SK-N-SH (cell line): ENCODE results near the gene EDA. TPM values are rescaled to one million over a fixed set of nuclear protein-coding genes. Genes with fewer than 3 reads are reported as not detected.

Experiments
- CTCF ChIA-PET: fragments of 300-600, 350-600 bp; formaldehyde crosslinking; extraction: SDS; loops from one replicate; lab custom pipeline; 2021; lab: Yijun Ruan, JAX
- POLR2A ChIA-PET: fragments of 350-600 bp; sonication (Branson Sonifier 250); formaldehyde crosslinking; extraction: SDS; loops from one replicate; lab custom pipeline; 2020; ENCODE audit warnings: antibody characterized with exemption, inconsistent platforms; lab: Yijun Ruan, JAX
- DNase-seq: peaks from one replicate; pipeline ENCODE4 v3.0.0; 2012
- H2AFZ ChIP-seq: fragments of 200-600 bp; sonication (generic); 2 replicates; pipeline ENCODE4 v1.8.1; 2016; ENCODE audit warnings: antibody characterized with exemption, mild to moderate bottlenecking, low read depth
- H3F3A ChIP-seq: fragments of 200-600 bp; sonication (generic); replicated peaks from 2 replicates; pipeline ENCODE3; 2016; ENCODE audit warnings: antibody characterized with exemption, mild to moderate bottlenecking; ENCODE audit not compliant: insufficient read depth
- H3K27ac ChIP-seq, 2 experiments: fragments of 200-500 bp in 1 of 2; fragments of 200-600 bp in 1 of 2; sonication (Bioruptor generic) in 1 of 2; sonication (generic), shearing (Covaris generic) in 1 of 2; 2 replicates each; pipeline versions ENCODE4 v1.5.1 to v1.6.1; 2014 to 2016; ENCODE audit warnings: low read depth in 2 of 2, inconsistent platforms in 1 of 2, low read length in 1 of 2, mild to moderate bottlenecking in 1 of 2, mixed read lengths in 1 of 2
- H3K27me3 ChIP-seq: fragments of 200-600 bp; sonication (generic), shearing (Covaris generic); 2 replicates; pipeline ENCODE4 v1.6.1; 2016; ENCODE audit warnings: mixed run types; ENCODE audit not compliant: insufficient read depth
- H3K36me3 ChIP-seq, 2 experiments: fragments of 200-500 bp in 1 of 2; fragments of 200-600 bp in 1 of 2; sonication (Bioruptor generic) in 1 of 2; sonication (generic) in 1 of 2; replicated peaks in 1 of 2; 2 replicates each; pipeline versions ENCODE3 to v1.5.1; 2014 to 2016; ENCODE audit warnings: low read length in 1 of 2, mild to moderate bottlenecking in 1 of 2; ENCODE audit not compliant: insufficient read depth in 2 of 2, control insufficient read depth in 1 of 2
- H3K4me1 ChIP-seq, 2 experiments: fragments of 200-500 bp in 1 of 2; fragments of 200-600 bp in 1 of 2; sonication (Bioruptor generic) in 1 of 2; sonication (generic), shearing (Covaris generic) in 1 of 2; 2 replicates each; pipeline versions ENCODE4 v1.5.1 to v1.6.1; 2014 to 2016; ENCODE audit warnings: low read depth in 1 of 2, low read length in 1 of 2, mixed run types in 1 of 2; ENCODE audit not compliant: insufficient read depth in 2 of 2, control insufficient read depth in 1 of 2
- H3K4me2 ChIP-seq: fragments of 200-600 bp; sonication (generic), shearing (Covaris generic); 2 replicates; pipeline ENCODE4 v1.6.1; 2017; ENCODE audit warnings: mixed run types
- H3K4me3 ChIP-seq, 2 experiments: fragments of 200-500 bp in 1 of 2; fragments of 200-600 bp in 1 of 2; sonication (Bioruptor generic) in 1 of 2; sonication (generic), shearing (Covaris generic) in 1 of 2; 2 replicates each; pipeline versions ENCODE4 v1.5.1 to v1.8.1; 2014 to 2016; ENCODE audit warnings: low read depth in 2 of 2, inconsistent platforms in 1 of 2, low read length in 1 of 2, mild to moderate bottlenecking in 1 of 2, mixed read lengths in 1 of 2, moderate library complexity in 1 of 2
- H3K79me2 ChIP-seq: fragments of 200-600 bp; sonication (generic); 2 replicates; pipeline ENCODE4 v1.8.1; 2017; ENCODE audit warnings: mild to moderate bottlenecking; ENCODE audit not compliant: insufficient read depth
- H3K9ac ChIP-seq: fragments of 200-600 bp; sonication (generic); 2 replicates; pipeline ENCODE4 v1.6.1; 2017; ENCODE audit warnings: mixed run types
- H3K9me2 ChIP-seq: fragments of 200-600 bp; sonication (generic); 2 replicates; pipeline ENCODE4 v1.6.1; 2017; ENCODE audit warnings: mixed run types
- H3K9me3 ChIP-seq: fragments of 200-600 bp; sonication (generic); 2 replicates; pipeline ENCODE4 v1.6.1; 2017; ENCODE audit warnings: mixed run types, mild to moderate bottlenecking, moderate library complexity
- H4K20me1 ChIP-seq: fragments of 200-600 bp; sonication (generic); 2 replicates; pipeline ENCODE4 v1.6.1; 2017; ENCODE audit warnings: mild to moderate bottlenecking, mixed run types; ENCODE audit not compliant: insufficient read depth
- ELF1 ChIP-seq: IDR thresholded peaks from 2 replicates; pipeline ENCODE4 v1.4.0; 2012
- EZH2phosphoT487 ChIP-seq: fragments of 200-600 bp; sonication (generic); IDR thresholded peaks from 2 replicates; pipeline ENCODE4 v1.6.1; 2017; ENCODE audit warnings: low read depth, mixed run types, mild to moderate bottlenecking, antibody characterized with exemption, moderate library complexity, borderline replicate concordance
- FOSL2 ChIP-seq: IDR thresholded peaks from 2 replicates; pipeline ENCODE4 v1.4.0; 2012; ENCODE audit warnings: low read depth, mild to moderate bottlenecking, moderate library complexity, borderline replicate concordance
- FOXJ3 ChIP-seq: sonication (generic); formaldehyde crosslinking; IDR thresholded peaks from 2 replicates; pipeline ENCODE4 v1.5.1; 2020; ENCODE audit warnings: mild to moderate bottlenecking, missing genetic modification reagents
- FOXM1 ChIP-seq: IDR thresholded peaks from 2 replicates; pipeline ENCODE4 v1.4.0; 2012; ENCODE audit warnings: low read depth, mild to moderate bottlenecking
- MEF2A ChIP-seq: IDR thresholded peaks from 2 replicates; pipeline ENCODE4 v1.4.0; 2012; ENCODE audit warnings: low read depth, borderline replicate concordance
- NFIC ChIP-seq: IDR thresholded peaks from 2 replicates; pipeline ENCODE4 v1.4.0; 2012; ENCODE audit warnings: borderline replicate concordance
- POLR2AphosphoS5 ChIP-seq: IDR thresholded peaks from 2 replicates; pipeline ENCODE4 v1.6.1; 2012; ENCODE audit warnings: low read depth, low read length
- RFX5 ChIP-seq: IDR thresholded peaks from 2 replicates; pipeline ENCODE4 v1.6.1; 2012; ENCODE audit warnings: mild to moderate bottlenecking, improper control_type of control experiment, low read length
- RXRA ChIP-seq: IDR thresholded peaks from 2 replicates; pipeline ENCODE4 v1.4.0; 2012; ENCODE audit warnings: low read depth, mild to moderate bottlenecking, borderline replicate concordance
- WGBS: methylation state at CpG from one replicate; pipeline ENCODE4 v1.1.6; 2017; ENCODE audit warnings: low lambda C conversion rate; 5-methylcytosine and 5-hydroxymethylcytosine counted together
- polyA plus RNA-seq, 3 experiments: library from polyadenylated mRNA; depleted of rRNA; stranded (reverse); fragments of >200 nt; gene quantifications; 2 replicates each; pipeline ENCODE4 v1.2.3, GENCODE V29; 2012
- TF ChIP-seq, protein P1 (sequence below): IDR thresholded peaks from 2 replicates; pipeline ENCODE4 v1.4.0; 2012; ENCODE audit warnings: low read depth, borderline replicate concordance
- TF ChIP-seq, protein P2 (sequence below): IDR thresholded peaks from 2 replicates; pipeline ENCODE4 v1.4.0; 2012; ENCODE audit warnings: low read depth
- TF ChIP-seq, protein P3 (sequence below): IDR thresholded peaks from 2 replicates; pipeline ENCODE4 v1.6.1; 2012; ENCODE audit warnings: mild to moderate bottlenecking, low read depth, low read length, moderate library complexity
- TF ChIP-seq, protein P4 (sequence below): fragments of 150-350 bp; IDR thresholded peaks from 2 replicates; pipeline ENCODE4 v1.6.1; 2016; ENCODE audit warnings: mild to moderate bottlenecking, low read depth, low read length
- TF ChIP-seq, protein P5 (sequence below): fragments of 200-600 bp; sonication (generic); IDR thresholded peaks from 2 replicates; pipeline ENCODE4 v1.6.1; 2017; ENCODE audit warnings: antibody characterized with exemption, mild to moderate bottlenecking, moderate library complexity
- TF ChIP-seq, protein P6 (sequence below): fragments of 150-350 bp; IDR thresholded peaks from 2 replicates; pipeline ENCODE4 v1.6.1; 2017; ENCODE audit warnings: antibody characterized with exemption, low read length, low read depth, borderline replicate concordance
- TF ChIP-seq, protein P7 (sequence below): IDR thresholded peaks from 2 replicates; pipeline ENCODE4; 2012

EDA gene
- polyA plus RNA-seq, 1 of the 3 experiments (the other 2 are of a cell fraction): 0.02 TPM

DNA sequence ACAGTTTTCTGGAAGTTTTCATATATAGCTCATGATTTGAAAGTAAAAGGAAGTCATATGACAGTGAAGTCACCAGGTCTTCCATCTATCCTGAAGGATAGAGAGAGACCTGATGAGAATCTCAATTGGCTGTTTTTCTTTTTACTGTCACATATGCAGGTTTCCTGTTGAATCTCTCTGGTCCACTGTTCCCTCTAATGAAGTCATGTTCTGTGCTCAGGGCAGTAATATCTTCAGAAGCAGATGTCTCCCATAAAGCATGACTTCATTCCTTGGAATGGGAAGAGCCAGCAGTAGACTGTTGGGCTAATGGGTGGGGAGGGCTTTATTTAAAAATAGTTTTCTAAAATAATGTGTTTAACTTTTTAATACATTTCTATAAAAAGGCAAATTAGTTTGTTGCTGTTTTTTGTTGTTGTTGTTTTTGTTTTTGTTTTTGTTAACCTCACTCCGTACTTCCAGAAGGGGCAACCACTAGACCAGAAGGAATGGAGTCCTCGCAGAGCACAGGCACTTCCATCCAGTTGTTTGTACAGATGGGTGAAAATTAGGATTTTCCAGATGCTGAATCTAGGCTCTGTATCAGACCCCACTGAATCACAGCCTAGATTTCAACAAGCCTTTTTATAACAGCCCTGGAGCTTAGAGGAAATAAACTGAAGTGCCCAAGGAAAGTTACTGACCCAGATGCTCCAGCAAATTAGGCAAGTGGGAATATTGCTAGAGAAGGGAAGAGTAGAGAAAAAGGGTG, 379.6 kb downstream of the EDA start:
- ChIA-PET CTCF (no interaction called here), POLR2A (no interaction called here)
- TF ChIP-seq RFX5: no peak
- no peak for TF ChIP-seq FOSL2
- no peak for TF ChIP-seq FOXM1
- TF ChIP-seq EZH2phosphoT487: no peak
- no peak for TF ChIP-seq POLR2AphosphoS5
- TF ChIP-seq, protein P1, sequence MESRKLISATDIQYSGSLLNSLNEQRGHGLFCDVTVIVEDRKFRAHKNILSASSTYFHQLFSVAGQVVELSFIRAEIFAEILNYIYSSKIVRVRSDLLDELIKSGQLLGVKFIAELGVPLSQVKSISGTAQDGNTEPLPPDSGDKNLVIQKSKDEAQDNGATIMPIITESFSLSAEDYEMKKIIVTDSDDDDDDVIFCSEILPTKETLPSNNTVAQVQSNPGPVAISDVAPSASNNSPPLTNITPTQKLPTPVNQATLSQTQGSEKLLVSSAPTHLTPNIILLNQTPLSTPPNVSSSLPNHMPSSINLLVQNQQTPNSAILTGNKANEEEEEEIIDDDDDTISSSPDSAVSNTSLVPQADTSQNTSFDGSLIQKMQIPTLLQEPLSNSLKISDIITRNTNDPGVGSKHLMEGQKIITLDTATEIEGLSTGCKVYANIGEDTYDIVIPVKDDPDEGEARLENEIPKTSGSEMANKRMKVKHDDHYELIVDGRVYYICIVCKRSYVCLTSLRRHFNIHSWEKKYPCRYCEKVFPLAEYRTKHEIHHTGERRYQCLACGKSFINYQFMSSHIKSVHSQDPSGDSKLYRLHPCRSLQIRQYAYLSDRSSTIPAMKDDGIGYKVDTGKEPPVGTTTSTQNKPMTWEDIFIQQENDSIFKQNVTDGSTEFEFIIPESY: no peak
- TF ChIP-seq, protein P2, sequence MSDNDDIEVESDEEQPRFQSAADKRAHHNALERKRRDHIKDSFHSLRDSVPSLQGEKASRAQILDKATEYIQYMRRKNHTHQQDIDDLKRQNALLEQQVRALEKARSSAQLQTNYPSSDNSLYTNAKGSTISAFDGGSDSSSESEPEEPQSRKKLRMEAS: no peak
- H3K4me1 ChIP-seq: no peaks in the 10 kb centered on the region
- no peak overlapping the region for H2AFZ ChIP-seq
- no peaks in the 10 kb centered on the region for H4K20me1 ChIP-seq
- no peak overlapping the region for H3K4me3 ChIP-seq
- no peak overlapping the region for H3K9ac ChIP-seq
- H3K79me2 ChIP-seq: no peaks in the 10 kb centered on the region
- H3F3A ChIP-seq: no peaks in the 10 kb centered on the region
- no peak overlapping the region for H3K4me2 ChIP-seq
- no peaks in the 10 kb centered on the region for H3K9me3 ChIP-seq
- no peak overlapping the region for H3K27ac ChIP-seq
- DNase-seq: no peak
- WGBS: 1% methylated on average over 2 of the region's 2 CpGs
- no peaks in the 10 kb centered on the region for H3K36me3 ChIP-seq
- no peaks in the 10 kb centered on the region for H3K27me3 ChIP-seq
- no peaks in the 10 kb centered on the region for H3K9me2 ChIP-seq

DNA sequence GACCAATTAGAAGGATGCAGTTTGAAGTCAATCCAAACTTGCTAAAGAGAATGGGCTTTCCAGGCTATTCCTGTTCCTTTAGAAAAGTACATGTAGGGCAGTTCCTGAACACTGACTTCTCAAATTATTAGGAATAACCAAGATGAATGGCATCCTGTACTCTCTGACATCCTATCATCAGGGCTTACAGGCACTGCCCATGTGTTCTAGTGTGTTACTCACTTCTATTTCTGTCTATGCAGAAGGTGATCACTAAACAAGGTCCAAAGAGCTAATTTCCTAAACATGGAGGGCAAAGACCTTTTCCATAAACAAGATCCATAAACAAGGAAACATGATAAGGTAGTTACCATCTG, 380.2 kb downstream of the EDA start:
- Histone ChIP-seq H3K9ac (no peak overlapping the region), H3K4me1 (no peaks in the 10 kb centered on the region), H3K9me2 (no peaks in the 10 kb centered on the region), H3K27me3 (no peaks in the 10 kb centered on the region), H4K20me1 (no peaks in the 10 kb centered on the region), H2AFZ (no peak overlapping the region), H3F3A (no peaks in the 10 kb centered on the region), H3K79me2 (no peaks in the 10 kb centered on the region), H3K27ac (no peak overlapping the region), H3K4me3 (no peak overlapping the region), H3K4me2 (no peak overlapping the region), H3K9me3 (no peaks in the 10 kb centered on the region), H3K36me3 (no peaks in the 10 kb centered on the region)
- POLR2A ChIA-PET: no interaction called here
- CTCF ChIA-PET: no interaction called here
- no peak for DNase-seq
- TF ChIP-seq, protein P3, sequence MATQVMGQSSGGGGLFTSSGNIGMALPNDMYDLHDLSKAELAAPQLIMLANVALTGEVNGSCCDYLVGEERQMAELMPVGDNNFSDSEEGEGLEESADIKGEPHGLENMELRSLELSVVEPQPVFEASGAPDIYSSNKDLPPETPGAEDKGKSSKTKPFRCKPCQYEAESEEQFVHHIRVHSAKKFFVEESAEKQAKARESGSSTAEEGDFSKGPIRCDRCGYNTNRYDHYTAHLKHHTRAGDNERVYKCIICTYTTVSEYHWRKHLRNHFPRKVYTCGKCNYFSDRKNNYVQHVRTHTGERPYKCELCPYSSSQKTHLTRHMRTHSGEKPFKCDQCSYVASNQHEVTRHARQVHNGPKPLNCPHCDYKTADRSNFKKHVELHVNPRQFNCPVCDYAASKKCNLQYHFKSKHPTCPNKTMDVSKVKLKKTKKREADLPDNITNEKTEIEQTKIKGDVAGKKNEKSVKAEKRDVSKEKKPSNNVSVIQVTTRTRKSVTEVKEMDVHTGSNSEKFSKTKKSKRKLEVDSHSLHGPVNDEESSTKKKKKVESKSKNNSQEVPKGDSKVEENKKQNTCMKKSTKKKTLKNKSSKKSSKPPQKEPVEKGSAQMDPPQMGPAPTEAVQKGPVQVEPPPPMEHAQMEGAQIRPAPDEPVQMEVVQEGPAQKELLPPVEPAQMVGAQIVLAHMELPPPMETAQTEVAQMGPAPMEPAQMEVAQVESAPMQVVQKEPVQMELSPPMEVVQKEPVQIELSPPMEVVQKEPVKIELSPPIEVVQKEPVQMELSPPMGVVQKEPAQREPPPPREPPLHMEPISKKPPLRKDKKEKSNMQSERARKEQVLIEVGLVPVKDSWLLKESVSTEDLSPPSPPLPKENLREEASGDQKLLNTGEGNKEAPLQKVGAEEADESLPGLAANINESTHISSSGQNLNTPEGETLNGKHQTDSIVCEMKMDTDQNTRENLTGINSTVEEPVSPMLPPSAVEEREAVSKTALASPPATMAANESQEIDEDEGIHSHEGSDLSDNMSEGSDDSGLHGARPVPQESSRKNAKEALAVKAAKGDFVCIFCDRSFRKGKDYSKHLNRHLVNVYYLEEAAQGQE: no peak
- TF ChIP-seq, protein P4, sequence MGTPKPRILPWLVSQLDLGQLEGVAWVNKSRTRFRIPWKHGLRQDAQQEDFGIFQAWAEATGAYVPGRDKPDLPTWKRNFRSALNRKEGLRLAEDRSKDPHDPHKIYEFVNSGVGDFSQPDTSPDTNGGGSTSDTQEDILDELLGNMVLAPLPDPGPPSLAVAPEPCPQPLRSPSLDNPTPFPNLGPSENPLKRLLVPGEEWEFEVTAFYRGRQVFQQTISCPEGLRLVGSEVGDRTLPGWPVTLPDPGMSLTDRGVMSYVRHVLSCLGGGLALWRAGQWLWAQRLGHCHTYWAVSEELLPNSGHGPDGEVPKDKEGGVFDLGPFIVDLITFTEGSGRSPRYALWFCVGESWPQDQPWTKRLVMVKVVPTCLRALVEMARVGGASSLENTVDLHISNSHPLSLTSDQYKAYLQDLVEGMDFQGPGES: no peak
- TF ChIP-seq ELF1 (no peak), FOXJ3 (CRISPR knock-in tag) (no peak), NFIC (no peak), MEF2A (no peak), RXRA (no peak)
- TF ChIP-seq, protein P5, sequence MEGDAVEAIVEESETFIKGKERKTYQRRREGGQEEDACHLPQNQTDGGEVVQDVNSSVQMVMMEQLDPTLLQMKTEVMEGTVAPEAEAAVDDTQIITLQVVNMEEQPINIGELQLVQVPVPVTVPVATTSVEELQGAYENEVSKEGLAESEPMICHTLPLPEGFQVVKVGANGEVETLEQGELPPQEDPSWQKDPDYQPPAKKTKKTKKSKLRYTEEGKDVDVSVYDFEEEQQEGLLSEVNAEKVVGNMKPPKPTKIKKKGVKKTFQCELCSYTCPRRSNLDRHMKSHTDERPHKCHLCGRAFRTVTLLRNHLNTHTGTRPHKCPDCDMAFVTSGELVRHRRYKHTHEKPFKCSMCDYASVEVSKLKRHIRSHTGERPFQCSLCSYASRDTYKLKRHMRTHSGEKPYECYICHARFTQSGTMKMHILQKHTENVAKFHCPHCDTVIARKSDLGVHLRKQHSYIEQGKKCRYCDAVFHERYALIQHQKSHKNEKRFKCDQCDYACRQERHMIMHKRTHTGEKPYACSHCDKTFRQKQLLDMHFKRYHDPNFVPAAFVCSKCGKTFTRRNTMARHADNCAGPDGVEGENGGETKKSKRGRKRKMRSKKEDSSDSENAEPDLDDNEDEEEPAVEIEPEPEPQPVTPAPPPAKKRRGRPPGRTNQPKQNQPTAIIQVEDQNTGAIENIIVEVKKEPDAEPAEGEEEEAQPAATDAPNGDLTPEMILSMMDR: no peak
- TF ChIP-seq, protein P6, sequence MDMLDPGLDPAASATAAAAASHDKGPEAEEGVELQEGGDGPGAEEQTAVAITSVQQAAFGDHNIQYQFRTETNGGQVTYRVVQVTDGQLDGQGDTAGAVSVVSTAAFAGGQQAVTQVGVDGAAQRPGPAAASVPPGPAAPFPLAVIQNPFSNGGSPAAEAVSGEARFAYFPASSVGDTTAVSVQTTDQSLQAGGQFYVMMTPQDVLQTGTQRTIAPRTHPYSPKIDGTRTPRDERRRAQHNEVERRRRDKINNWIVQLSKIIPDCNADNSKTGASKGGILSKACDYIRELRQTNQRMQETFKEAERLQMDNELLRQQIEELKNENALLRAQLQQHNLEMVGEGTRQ: no peak
- TF ChIP-seq, protein P7, sequence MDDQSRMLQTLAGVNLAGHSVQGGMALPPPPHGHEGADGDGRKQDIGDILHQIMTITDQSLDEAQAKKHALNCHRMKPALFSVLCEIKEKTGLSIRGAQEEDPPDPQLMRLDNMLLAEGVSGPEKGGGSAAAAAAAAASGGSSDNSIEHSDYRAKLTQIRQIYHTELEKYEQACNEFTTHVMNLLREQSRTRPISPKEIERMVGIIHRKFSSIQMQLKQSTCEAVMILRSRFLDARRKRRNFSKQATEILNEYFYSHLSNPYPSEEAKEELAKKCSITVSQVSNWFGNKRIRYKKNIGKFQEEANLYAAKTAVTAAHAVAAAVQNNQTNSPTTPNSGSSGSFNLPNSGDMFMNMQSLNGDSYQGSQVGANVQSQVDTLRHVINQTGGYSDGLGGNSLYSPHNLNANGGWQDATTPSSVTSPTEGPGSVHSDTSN: no peak
